Amygdala (tissue), 56 donors: ENCODE results near the gene METTL26.

Experiments
- DNase-seq, 56 donors: peaks; one replicate each; lab custom pipeline; 2025; lab: John Stamatoyannopoulos, UW

The METTL26 gene

GRCh38 chr16:586645-587590 lies 49.2 kb downstream of the METTL26 start:
- DNase-seq, result peak in 8 of 56 donors; percentile 23 to 56 (median 34)

GRCh38 chr16:586047-586644 lies 50.0 kb downstream of the METTL26 start:
- DNase-seq, result no peak

GRCh38 chr16:585351-585750 lies 50.8 kb downstream of the METTL26 start:
- DNase-seq, result no peak
